ENCODE results near the gene TOR1AIP2. TPM values are rescaled to one million over a fixed set of nuclear protein-coding genes. Genes with fewer than 3 reads are reported as not detected.

TOR1AIP2 gene
- total and polyA plus RNA-seq, 2 of the 13 experiments (the other 11 are each of a cell fraction or from before 2014, with no cell fraction given) = 35.2 to 65.8 TPM

- ChIA-PET POLR2A (interaction anchor here (1.4 kb wide), 1 partner anchor 40 kb away, joined by 4 read pairs; the partner anchor contains the start of gene TOR1AIP1), CTCF (ENCODE audit: low intra/inter-chr PET ratio, low total read pairs) (no interaction called here)
- Histone ChIP-seq H3K27me3 (ENCODE audit: control insufficient read depth in 1 of 2, insufficient read depth in 2 of 2, low read length in 2 of 2) (no peaks in the 10 kb centered on the region; a peak in 1 of 5 replicates), H3K79me2 (ENCODE audit: insufficient read depth, low read length) (no peaks in the 10 kb centered on the region), H3K36me3 (replicated peaks in 1 of 2; ENCODE audit: control insufficient read depth in 1 of 2, insufficient read depth in 2 of 2, low read length in 2 of 2) (peaks cover 10 to 25% of the 10 kb centered on the region in 2 experiments), H3K4me1 (ENCODE audit: insufficient read depth, low read length) (no peaks in the 10 kb centered on the region), H2AFZ (ENCODE audit: low read length) (no peak overlapping the region), H4K20me1 (ENCODE audit: insufficient read depth, low read length) (no peaks in the 10 kb centered on the region), H3K27ac (ENCODE audit: extremely low read length, insufficient read depth, low read length) (no peak overlapping the region), H3K4me3 (replicated peaks in 1 of 3; ENCODE audit: insufficient read depth in 1 of 3, low read depth in 2 of 3, low read length in 3 of 3) (no peak overlapping the region), H3K4me2 (ENCODE audit: low read depth, low read length) (no peak overlapping the region), H3K9me3 (ENCODE audit: low read length) (no peaks in the 10 kb centered on the region), H3K9ac (ENCODE audit: insufficient read depth, low read depth, low read length) (no peak overlapping the region)
- no TSS peak for BruUV-seq (replicated peaks)
- FAIRE-seq = no peak
- no peak for DNase-seq (ENCODE audit: low spot score)
- in situ Hi-C loops (cut with HindIII; ENCODE audit: extremely low pct_ligation_motif_present, low pct_unique_long_range_greater_than_20kb) = no loop called here
- intact Hi-C loops (cut with micrococcal nuclease; ENCODE audit: unreplicated experiment) = no loop called here
- WGBS (ENCODE audit: low lambda C conversion rate) = 97% methylated on average over 8 of the region's 8 CpGs
- TF ChIP-seq ZNF619 (CRISPR knock-in tag; IDR thresholded peaks at IDR 0.05) = no peak
- no peak for ATAC-seq
Measured at GRCh38 chr1:179921981-179922872, 44.6 kb upstream of the TOR1AIP2 start.

- in situ Hi-C loops (cut with HindIII; ENCODE audit: extremely low pct_ligation_motif_present, low pct_unique_long_range_greater_than_20kb) = no loop called here
- Histone ChIP-seq H3K4me1 (ENCODE audit: insufficient read depth, low read length) (no peaks in the 10 kb centered on the region), H3K4me2 (ENCODE audit: low read depth, low read length) (no peak overlapping the region), H3K79me2 (ENCODE audit: insufficient read depth, low read length) (no peaks in the 10 kb centered on the region), H3K4me3 (replicated peaks in 1 of 3; ENCODE audit: insufficient read depth in 1 of 3, low read depth in 2 of 3, low read length in 3 of 3) (no peak overlapping the region), H3K27me3 (ENCODE audit: control insufficient read depth in 1 of 2, insufficient read depth in 2 of 2, low read length in 2 of 2) (no peaks in the 10 kb centered on the region; a peak in 1 of 5 replicates), H3K9me3 (ENCODE audit: low read length) (no peaks in the 10 kb centered on the region), H2AFZ (ENCODE audit: low read length) (no peak overlapping the region), H4K20me1 (ENCODE audit: insufficient read depth, low read length) (no peaks in the 10 kb centered on the region), H3K9ac (ENCODE audit: insufficient read depth, low read depth, low read length) (no peak overlapping the region), H3K36me3 (replicated peaks in 1 of 2; ENCODE audit: control insufficient read depth in 1 of 2, insufficient read depth in 2 of 2, low read length in 2 of 2) (peaks cover 10 to 25% of the 10 kb centered on the region in 2 experiments), H3K27ac (ENCODE audit: extremely low read length, insufficient read depth, low read length) (no peak overlapping the region)
- ChIA-PET POLR2A (no interaction called here), CTCF (ENCODE audit: low intra/inter-chr PET ratio, low total read pairs) (no interaction called here)
- intact Hi-C loops (cut with micrococcal nuclease; ENCODE audit: unreplicated experiment) = no loop called here
- TF ChIP-seq ZNF607 (CRISPR knock-in tag; IDR thresholded peaks at IDR 0.05; ENCODE audit: borderline replicate concordance) = no peak
- no peak for TF ChIP-seq ATF5 (CRISPR knock-in tag; IDR thresholded peaks at IDR 0.05; ENCODE audit: low read depth)
- no peak for TF ChIP-seq PCBP2 (optimal IDR thresholded peaks at IDR 0.05; ENCODE audit: low read depth, low read length, poor library complexity, severe bottlenecking)
- no peak for TF ChIP-seq SALL1 (CRISPR knock-in tag; IDR thresholded peaks at IDR 0.05)
- TF ChIP-seq KDM5B (CRISPR knock-in tag; IDR thresholded peaks at IDR 0.05; ENCODE audit: borderline replicate concordance) = no peak
- no peak for TF ChIP-seq ZNF891 (CRISPR knock-in tag; IDR thresholded peaks at IDR 0.05)
- TF ChIP-seq PBX2 (CRISPR knock-in tag; IDR thresholded peaks at IDR 0.05) = no peak
- no peak for TF ChIP-seq HNRNPLL (IDR thresholded peaks at IDR 0.05; ENCODE audit: low read depth, low read length, poor library complexity, severe bottlenecking)
- TF ChIP-seq ZFP1 (CRISPR knock-in tag; IDR thresholded peaks at IDR 0.05) = no peak
- TF ChIP-seq RORA (CRISPR knock-in tag; IDR thresholded peaks at IDR 0.05) = no peak
- no peak for TF ChIP-seq ZNF724P (CRISPR knock-in tag; IDR thresholded peaks at IDR 0.05; ENCODE audit: borderline replicate concordance)
- no peak for TF ChIP-seq ZNF280D (CRISPR knock-in tag; IDR thresholded peaks at IDR 0.05)
- no TSS peak for BruUV-seq (replicated peaks)
- 100% methylated on average over 1 of the region's 1 CpG for WGBS (ENCODE audit: low lambda C conversion rate)
- ATAC-seq (no peak), DNase-seq (ENCODE audit: low spot score) (no peak), FAIRE-seq (no peak)
Measured at GRCh38 chr1:179921472-179921871, 43.9 kb upstream of the TOR1AIP2 start.

Measured in HepG2 (cell line).